Subcutaneous preadipocyte (primary cell): ENCODE data around the gene APOBEC4. TPM values are rescaled to one million over a fixed set of nuclear protein-coding genes. Genes with fewer than 3 reads are reported as not detected.

ENCODE experiments used
- total RNA-seq: library from RNA; depleted of rRNA; stranded (reverse); fragments of >200 nt; gene quantifications from 2 replicates; pipeline ENCODE4 v1.2.3, GENCODE V29; 2012

APOBEC4 gene, protein sequence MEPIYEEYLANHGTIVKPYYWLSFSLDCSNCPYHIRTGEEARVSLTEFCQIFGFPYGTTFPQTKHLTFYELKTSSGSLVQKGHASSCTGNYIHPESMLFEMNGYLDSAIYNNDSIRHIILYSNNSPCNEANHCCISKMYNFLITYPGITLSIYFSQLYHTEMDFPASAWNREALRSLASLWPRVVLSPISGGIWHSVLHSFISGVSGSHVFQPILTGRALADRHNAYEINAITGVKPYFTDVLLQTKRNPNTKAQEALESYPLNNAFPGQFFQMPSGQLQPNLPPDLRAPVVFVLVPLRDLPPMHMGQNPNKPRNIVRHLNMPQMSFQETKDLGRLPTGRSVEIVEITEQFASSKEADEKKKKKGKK
- total RNA-seq = not detected in 2 replicates

DNA sequence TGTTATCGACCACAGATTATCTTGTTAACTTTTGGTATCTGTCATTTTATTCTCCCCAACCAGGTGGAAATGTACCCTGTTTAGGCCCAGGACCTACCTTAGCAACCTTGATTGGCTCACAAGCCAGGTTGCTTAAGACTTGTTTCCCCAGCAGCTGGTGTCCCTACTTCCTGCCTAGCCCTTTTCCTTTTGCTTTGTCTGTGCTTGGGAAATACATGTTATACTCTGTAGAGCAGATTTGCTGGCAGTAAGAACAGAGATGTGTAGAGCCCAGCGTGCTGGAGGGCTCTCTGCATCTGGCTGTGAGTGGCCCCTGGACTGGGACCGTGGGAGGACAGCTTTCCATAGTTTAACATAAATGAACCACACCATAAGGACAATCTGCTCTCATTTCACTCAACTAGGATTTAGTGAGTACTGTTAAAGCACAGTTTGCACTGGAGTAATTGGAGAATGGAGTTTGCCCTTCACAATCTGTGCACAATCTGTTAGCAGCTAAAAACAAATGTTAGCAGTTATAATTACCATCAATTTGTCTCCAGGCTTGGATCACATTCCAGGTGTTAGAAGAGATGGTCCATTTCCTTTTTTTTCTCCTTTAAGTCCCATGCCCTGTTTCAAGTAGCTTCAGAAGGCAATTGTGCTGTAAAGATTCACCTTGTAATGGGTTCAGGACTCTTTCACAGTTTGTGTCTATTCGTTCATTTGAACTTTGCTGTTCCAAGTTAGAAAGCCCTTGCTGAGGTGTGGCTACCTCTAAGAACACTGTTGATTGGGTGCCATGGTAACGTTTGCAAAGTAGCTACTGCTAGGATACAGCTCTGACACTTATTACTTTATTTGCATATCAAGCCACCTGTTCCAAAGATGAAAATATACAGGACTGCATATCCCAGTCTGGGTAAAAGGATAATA is at the start of gene APOBEC4:
Gene APOBEC4, minus strand, starts transcription at position 770 of the 915 bp plus-strand sequence. CDS start 4,535 bp downstream, outside the sequence.

GRCh38 chr1:183635606-183636333 is 17.3 kb downstream of the APOBEC4 start, which contains the start of gene ARPC5:
TSS of gene ARPC5 (minus strand) at chr1:183635783. CDS start at chr1:183635659, 124 bp downstream.

Other genes with a start within 250 kb of the APOBEC4 start
- 4.4 and 7.0 TPM in 2 replicates for gene NMNAT2, start 234.9 kb downstream of the APOBEC4 start, total RNA-seq
- gene SMG7, start 180.8 kb downstream of the APOBEC4 start, total RNA-seq = 18.0 and 26.0 TPM in 2 replicates
- gene NCF2, start 62.9 kb downstream of the APOBEC4 start, total RNA-seq = not detected in 2 replicates
- 56.2 and 79.0 TPM in 2 replicates for gene ARPC5, start 17.5 kb downstream of the APOBEC4 start, total RNA-seq
- 25.4 and 43.0 TPM in 2 replicates for gene RGL1, start 151.8 kb upstream of the APOBEC4 start, total RNA-seq